ENCODE measurements around the gene RAB3C.

- TF ChIP-seq, protein P1, sequence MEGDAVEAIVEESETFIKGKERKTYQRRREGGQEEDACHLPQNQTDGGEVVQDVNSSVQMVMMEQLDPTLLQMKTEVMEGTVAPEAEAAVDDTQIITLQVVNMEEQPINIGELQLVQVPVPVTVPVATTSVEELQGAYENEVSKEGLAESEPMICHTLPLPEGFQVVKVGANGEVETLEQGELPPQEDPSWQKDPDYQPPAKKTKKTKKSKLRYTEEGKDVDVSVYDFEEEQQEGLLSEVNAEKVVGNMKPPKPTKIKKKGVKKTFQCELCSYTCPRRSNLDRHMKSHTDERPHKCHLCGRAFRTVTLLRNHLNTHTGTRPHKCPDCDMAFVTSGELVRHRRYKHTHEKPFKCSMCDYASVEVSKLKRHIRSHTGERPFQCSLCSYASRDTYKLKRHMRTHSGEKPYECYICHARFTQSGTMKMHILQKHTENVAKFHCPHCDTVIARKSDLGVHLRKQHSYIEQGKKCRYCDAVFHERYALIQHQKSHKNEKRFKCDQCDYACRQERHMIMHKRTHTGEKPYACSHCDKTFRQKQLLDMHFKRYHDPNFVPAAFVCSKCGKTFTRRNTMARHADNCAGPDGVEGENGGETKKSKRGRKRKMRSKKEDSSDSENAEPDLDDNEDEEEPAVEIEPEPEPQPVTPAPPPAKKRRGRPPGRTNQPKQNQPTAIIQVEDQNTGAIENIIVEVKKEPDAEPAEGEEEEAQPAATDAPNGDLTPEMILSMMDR (conservative IDR thresholded peaks at IDR 0.05; ENCODE audit: low read depth in 2 of 2), result no peak
- TF ChIP-seq NANOG (IDR thresholded peaks at IDR 0.05; ENCODE audit: borderline replicate concordance) (no peak), REST (IDR thresholded peaks at IDR 0.05; ENCODE audit: unreplicated experiment) (no peak), EZH2 (IDR thresholded peaks at IDR 0.05; ENCODE audit: low read depth, unreplicated experiment) (no peak), JUNB (IDR thresholded peaks at IDR 0.05; ENCODE audit: unreplicated experiment) (no peak), EZH2phosphoT487 (IDR thresholded peaks at IDR 0.05; ENCODE audit: unreplicated experiment) (no peak), CREB1 (CRISPR knock-in tag; IDR thresholded peaks at IDR 0.05; ENCODE audit: low read depth) (no peak)
Measured at GRCh38 chr5:58622936-58623871, 40.3 kb downstream of the RAB3C start.
